Measurements from ENCODE around the gene WBP4.

Gene WBP4

GRCh38 chr13:41064493-41064892 lies 3.2 kb downstream of the WBP4 start:
- no peak for DNase-seq (ENCODE audit: insufficient read length, low spot score)
- no peak for TF ChIP-seq CTCF (IDR thresholded peaks at IDR 0.05; ENCODE audit: insufficient read depth, missing control alignments)
- peak; percentile 21 for FAIRE-seq

GRCh38 chr13:41065078-41065477 lies 3.8 kb downstream of the WBP4 start:
- FAIRE-seq = peak; percentile 16
- TF ChIP-seq CTCF (IDR thresholded peaks at IDR 0.05; ENCODE audit: insufficient read depth, missing control alignments) = no peak
- no peak for DNase-seq (ENCODE audit: insufficient read length, low spot score)

- DNase-seq (ENCODE audit: insufficient read length, low spot score) (no peak), FAIRE-seq (no peak)
- TF ChIP-seq CTCF (IDR thresholded peaks at IDR 0.05; ENCODE audit: insufficient read depth, missing control alignments) = no peak
Observed at GRCh38 chr13:41074523-41074922, 13.2 kb downstream of the WBP4 start.

GRCh38 chr13:41075034-41075433 lies 13.7 kb downstream of the WBP4 start:
- TF ChIP-seq CTCF (IDR thresholded peaks at IDR 0.05; ENCODE audit: insufficient read depth, missing control alignments) = peak; percentile 62
- DNase-seq (ENCODE audit: insufficient read length, low spot score) (no peak), FAIRE-seq (no peak)

GRCh38 chr13:41075485-41075884 lies 14.2 kb downstream of the WBP4 start:
- no peak for DNase-seq (ENCODE audit: insufficient read length, low spot score)
- no peak for TF ChIP-seq CTCF (IDR thresholded peaks at IDR 0.05; ENCODE audit: insufficient read depth, missing control alignments)
- no peak for FAIRE-seq

- no peak for TF ChIP-seq CTCF (IDR thresholded peaks at IDR 0.05; ENCODE audit: insufficient read depth, missing control alignments)
- DNase-seq (ENCODE audit: insufficient read length, low spot score) = no peak
- FAIRE-seq = no peak
Observed at GRCh38 chr13:41077475-41077874, 16.2 kb downstream of the WBP4 start.

- DNase-seq (ENCODE audit: insufficient read length, low spot score) = no peak
- FAIRE-seq = no peak
- TF ChIP-seq CTCF (IDR thresholded peaks at IDR 0.05; ENCODE audit: insufficient read depth, missing control alignments) = no peak
Observed at GRCh38 chr13:41079725-41080124, 18.4 kb downstream of the WBP4 start.

Data from D721Med (cell line).